Measurements from ENCODE around the gene PIK3C2A.
A peak's percentile ranks its signal among the peaks of the same experiment; 100 is the strongest.

Gene PIK3C2A

GRCh38 chr11:17209939-17210245, 2.1 kb upstream of the PIK3C2A start:
- no peak for DNase-seq

- peak; percentile 49 for DNase-seq
Measured at GRCh38 chr11:17208257-17208999, 642 bp upstream of the PIK3C2A start.

DNA sequence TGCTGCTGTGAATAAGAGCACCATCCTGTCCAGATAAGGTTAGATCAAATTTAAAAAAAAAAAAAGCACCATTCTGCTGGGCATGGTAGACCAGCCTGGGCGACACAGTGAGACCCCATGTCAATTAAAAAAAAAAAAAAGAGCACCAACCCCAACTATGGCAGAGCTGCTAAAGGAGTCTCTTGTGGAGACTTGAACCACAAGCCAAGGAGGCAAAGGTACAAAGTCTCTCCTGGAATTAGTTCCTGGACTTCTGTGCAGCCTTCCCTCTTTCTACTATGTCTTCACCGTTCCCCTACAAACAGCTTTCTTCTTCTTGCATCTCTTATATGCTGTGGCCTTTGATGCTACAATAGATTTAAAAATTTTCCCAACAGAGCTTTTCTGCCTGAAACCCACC, 1.3 kb downstream of the PIK3C2A start:
- no peak for DNase-seq

GRCh38 chr11:17197431-17197898, 10.3 kb downstream of the PIK3C2A start:
- no peak for DNase-seq

DNA sequence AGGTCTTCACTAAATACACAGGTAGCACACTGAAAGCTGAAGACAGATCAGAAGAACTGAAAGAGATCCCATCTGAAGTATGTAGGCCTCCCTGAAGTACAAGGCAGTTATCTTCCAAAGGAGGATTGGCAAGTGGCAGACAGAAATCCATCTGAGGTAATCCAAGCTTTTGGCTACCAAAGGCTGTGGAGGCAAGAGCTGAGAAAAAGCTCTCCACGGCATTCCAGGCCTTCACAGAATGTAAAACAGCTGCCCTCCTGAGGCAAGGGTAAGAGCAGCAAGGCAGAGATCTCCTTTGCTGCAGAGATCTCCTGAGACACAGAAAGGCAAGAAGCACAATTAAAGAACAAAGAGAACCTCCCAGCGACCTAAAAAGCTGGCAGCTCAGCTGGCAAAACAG, 19.1 kb downstream of the PIK3C2A start:
- no peak for DNase-seq

DNA sequence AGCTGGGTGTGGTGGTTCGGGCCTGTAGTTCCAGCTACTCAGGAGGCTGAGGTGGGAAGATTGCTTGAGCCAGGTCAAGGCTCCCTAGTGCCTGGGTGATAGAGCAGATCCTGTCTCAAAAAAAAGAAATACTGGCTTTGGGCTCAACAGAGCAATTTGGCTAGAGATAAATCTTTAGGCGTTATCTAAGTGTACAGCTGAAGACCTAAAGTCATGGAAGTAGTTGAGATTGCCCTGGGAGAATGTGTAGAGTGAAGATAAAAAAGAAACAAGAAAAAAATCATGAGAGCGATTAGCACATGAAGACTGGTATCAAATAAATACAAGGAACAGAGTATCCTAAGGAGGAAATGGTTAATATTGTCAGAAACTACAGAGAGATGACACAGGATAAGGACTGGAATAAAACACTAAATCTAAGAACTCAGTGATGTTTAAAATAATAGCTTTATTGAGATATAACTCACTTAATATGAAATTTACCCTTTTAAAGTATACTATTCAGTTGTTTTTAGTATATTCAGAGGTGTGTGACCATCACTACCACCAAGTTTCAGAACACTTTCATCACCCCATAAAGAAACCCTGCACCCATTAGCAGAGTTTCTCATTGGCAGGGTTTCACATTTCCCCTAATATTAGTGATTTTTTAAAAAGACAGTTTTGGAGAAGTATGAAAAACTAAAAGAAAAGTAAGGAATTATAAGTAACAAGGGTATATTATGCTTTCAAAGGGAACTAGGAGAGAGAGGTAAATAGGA, 20.7 kb downstream of the PIK3C2A start:
- no peak for DNase-seq

GRCh38 chr11:17185938-17186337, 21.8 kb downstream of the PIK3C2A start:
- DNase-seq = no peak

DNA sequence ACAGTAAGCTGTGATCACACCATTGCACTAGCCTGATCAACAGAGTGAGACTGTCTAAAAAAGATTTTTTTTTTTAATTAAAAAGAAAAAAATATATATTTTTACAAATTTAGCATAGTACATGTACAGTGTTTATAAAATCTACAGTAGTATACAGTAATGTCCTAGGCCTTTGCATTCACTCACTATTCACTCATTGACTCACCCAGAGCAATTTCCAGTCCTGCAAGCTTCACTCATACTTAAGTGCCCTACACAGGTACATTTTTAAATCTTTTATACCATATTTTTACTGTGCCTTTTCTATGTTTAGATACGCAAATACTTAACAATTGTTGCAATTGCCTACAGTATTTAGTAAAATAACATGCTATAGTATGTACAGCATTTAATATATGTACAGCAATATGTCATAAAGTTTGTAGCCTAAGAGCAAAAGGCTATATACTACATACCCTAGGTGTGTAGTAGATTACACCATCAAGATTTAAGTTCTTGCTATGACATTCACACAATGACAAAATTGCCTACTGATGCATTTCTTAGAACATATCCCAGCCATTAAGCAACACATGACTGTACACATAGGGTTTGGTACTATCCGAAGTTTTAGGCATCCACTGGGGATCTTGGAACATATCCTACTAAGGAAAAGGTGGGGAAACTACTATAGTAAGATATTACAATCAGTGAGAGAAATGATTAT, 22.8 kb downstream of the PIK3C2A start:
- DNase-seq = no peak

- no peak for DNase-seq
Measured at GRCh38 chr11:17183836-17184235, 23.9 kb downstream of the PIK3C2A start.

- no peak for DNase-seq
Measured at GRCh38 chr11:17179970-17180369, 27.8 kb downstream of the PIK3C2A start.

DNA sequence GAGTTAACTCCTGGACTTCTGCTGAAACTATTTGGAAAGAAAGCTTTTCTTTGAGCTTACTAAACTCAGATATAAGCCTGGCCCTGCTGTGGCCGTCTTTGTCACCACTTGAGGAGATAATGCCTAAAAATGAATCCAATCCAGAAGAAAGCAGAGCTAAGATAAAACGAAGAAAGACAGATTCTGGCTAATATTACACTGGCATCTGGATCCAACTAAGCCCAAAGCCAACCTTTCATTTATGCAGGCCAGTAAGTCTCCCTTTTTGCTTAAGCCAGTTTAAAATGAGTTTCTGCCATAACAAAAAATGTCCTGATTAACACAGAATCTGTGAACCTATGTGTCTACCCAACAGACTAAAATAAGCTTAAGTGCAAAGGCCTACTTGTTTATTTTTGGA, 34.5 kb downstream of the PIK3C2A start:
- no peak for DNase-seq

GRCh38 chr11:17171916-17172315, 35.9 kb downstream of the PIK3C2A start:
- no peak for DNase-seq

DNA sequence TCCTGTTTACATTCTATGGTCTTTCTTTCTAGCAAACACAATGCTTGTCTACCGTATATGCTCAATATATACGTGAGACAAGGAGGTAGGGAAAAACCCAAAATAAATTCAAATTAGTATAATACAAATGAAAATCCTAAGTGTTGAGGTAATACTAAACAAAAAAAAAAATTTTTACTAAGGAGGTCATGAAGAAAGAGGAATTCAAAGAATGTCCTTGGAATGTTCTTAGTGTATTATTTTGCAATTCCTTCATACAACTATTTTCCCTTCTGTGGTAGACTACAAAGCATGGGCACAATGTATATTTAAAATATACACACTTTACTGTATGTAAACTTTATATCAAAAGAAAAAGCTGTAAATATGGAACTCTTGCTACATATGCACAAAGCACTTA, 36.4 kb downstream of the PIK3C2A start:
- no peak for DNase-seq

DNA sequence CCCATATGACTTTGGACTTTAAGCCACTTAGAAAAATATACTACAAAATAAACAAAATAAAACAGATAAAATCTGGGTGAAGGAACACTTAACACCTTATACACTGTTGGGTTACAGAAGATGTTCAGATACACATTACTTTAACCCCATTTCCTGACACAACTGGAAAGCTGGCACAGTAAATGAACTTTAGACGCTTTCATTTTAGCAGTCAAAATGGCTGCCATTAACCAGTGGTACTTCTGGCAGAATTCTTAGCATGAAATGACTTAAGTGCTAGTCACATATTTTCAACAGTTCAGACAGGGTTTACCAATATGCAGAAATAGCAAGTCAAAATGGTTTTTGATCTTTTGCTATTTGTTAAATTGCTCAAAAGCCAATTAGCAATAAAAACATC, 37.9 kb downstream of the PIK3C2A start:
- no peak for DNase-seq

- DNase-seq = no peak
Measured at GRCh38 chr11:17165247-17165890, 42.4 kb downstream of the PIK3C2A start.

DNA sequence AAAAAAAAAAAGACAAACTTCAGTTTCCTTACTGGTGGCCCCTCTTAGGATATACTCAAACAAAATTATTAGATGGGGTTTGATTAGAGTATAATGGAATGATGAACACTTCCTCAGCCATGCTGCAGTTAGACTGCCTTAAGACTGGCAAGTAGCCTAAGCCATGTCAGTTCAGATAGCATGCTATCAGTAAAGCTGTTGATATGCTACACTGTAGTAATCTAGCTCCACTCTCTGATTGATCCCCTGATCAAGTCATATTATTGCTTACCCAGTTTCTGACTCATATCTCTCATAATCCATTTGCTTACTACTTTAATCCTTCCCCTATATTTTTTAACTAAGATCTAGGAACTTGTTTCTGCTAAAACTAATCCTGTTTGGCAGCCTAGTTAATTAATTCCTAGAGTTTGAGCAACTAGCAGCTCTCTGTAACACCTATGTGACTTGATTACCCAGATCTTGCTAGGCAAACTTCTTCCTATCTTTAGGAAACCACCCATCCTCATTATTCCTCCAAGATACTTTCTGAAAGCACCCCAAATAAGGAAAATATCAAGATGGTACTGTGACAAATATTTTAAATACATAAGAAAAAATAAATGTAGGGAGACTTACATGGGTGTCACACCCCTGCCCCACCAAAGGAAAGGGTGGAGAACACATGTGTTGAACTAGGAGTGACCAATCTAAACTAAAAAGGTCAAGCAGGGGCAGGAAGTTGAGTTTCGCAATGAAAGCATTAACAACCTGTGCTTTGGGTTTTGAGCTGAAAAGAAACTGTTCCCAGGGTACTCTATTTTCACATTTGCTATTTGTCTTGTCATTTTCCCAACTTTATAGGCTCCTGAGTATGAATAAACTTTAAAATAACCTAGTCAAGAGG, 43.2 kb downstream of the PIK3C2A start:
- no peak for DNase-seq

DNA sequence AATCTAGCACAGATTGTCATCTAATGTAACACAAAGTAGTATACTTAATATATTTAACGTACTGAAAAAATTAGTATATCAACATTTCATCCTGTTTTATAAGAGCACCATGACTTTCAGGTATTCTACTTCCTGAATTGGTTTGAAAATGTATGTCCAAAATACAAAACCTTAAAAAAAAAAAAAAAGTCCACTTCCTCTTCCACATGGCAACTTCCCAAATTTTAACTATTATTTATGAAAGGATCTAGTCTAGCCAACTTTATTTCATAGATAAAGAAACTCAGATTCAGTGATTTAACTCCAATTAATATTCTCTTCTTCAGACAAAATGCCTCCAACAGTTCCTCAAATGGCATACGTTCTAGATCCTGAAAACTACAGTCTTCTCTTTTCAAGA, 44.0 kb downstream of the PIK3C2A start:
- DNase-seq = no peak

- DNase-seq = no peak
Measured at GRCh38 chr11:17163291-17163690, 44.5 kb downstream of the PIK3C2A start.

DNA sequence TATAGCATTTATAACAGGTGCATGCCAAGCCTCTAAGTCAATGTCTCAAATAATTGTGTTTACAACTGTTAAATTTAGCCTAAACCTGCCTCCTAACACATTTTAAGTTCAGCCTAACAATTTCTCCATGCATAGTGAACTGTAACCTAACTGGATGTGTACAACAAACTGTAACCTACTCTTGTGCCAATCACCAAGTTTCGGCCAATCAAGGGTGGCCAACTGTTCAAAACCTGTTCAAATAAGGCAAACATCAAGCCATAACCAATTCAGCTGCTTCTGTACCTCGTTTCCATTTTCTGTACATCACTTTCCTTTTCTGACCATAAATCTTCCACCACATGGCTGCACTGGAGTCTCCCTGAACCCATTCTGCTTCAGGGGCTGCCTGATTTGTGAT, 45.4 kb downstream of the PIK3C2A start:
- DNase-seq = no peak

DNA sequence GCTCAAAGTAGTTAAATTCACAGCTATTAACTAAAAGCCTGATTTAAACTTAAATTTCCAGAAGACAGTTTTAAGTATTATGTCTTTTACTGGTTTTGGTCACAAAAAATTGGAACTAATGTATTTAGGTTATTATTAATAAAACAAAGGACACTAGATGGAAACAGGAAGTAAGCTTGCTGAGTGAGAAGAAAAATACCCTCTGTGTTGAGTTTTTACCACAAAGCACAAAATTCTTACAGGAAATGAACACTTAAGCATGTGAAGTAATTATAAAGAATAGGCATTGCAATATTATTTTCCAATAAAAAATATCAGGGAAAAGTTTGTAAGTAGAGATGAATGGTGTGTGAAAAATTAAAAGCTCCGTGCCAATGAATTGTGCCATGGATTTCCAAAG, 46.3 kb downstream of the PIK3C2A start:
- DNase-seq = no peak

DNA sequence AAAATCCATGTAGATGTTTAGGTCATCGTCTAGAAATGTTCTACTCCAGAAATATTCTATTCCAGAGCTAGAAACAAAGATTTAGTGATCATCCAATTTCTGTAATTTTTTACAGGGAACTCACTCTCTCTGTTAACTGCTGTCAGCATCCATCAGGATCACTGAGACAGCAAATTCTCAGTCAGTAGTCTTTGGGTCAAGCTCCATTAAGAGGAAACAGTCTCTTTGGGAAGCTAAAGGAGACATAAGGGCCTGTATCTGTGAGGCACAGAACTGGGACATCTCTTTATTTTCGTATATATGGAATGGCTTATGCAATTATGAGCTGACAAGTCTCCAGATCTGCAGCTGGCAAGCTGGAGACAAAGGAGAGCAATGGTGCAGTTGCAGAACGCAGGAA, 48.3 kb downstream of the PIK3C2A start:
- no peak for DNase-seq

Measured in activated CD4-positive, alpha-beta T cell treated with anti-CD3 and anti-CD28 coated beads, Interleukin-10, Interleukin-2, amounts not matched to agents 100 ng/mL and 50 ng/mL, durations not matched to agents 16 hours and 8 hours (primary cell).